Suprapubic skin (tissue), 4 donors: ENCODE results near the gene BANP. TPM values are rescaled to one million over a fixed set of nuclear protein-coding genes. Genes with fewer than 3 reads are reported as not detected.

Source experiments
- DNase-seq, 2 donors: peaks; one replicate each; pipeline ENCODE4 v3.0.0-alpha.2; 2019; ENCODE audit warnings: low spot score in 2 of 2
- H3K27ac ChIP-seq: fragments of 200-600 bp; sonication (generic); one replicate; pipeline ENCODE4 v1.5.1; 2019
- H3K27me3 ChIP-seq: fragments of 200-600 bp; sonication (generic); one replicate; pipeline ENCODE4 v1.5.1; 2019
- H3K36me3 ChIP-seq: fragments of 200-600 bp; sonication (generic); one replicate; pipeline ENCODE4 v1.5.1; 2019
- H3K4me1 ChIP-seq: fragments of 200-600 bp; sonication (generic); one replicate; pipeline ENCODE4 v1.5.1; 2019
- H3K4me3 ChIP-seq: fragments of 200-600 bp; sonication (generic); one replicate; pipeline ENCODE4 v1.5.1; 2019; ENCODE audit warnings: mild to moderate bottlenecking
- H3K9me3 ChIP-seq: fragments of 200-600 bp; sonication (generic); one replicate; pipeline ENCODE4 v1.5.1; 2019
- CTCF ChIP-seq, 2 donors: fragments of 200-600 bp in 1 of 2; fragments of 450-650 bp in 1 of 2; sonication (generic) in 1 of 2; IDR thresholded peaks; one replicate each; pipeline ENCODE4 v1.5.1; 2016 to 2019; ENCODE audit warnings: antibody characterized with exemption in 2 of 2, mild to moderate bottlenecking in 1 of 2, moderate library complexity in 1 of 2
- EP300 ChIP-seq: sonication (generic); formaldehyde crosslinking; IDR thresholded peaks from one replicate; pipeline ENCODE4 v1.6.1; 2017; ENCODE audit warnings: antibody characterized with exemption
- POLR2A ChIP-seq, 2 donors: fragments of 450-650 bp; IDR thresholded peaks; one replicate each; pipeline ENCODE4 v1.6.1; 2017; ENCODE audit warnings: antibody characterized with exemption in 2 of 2, mild to moderate bottlenecking in 2 of 2, moderate library complexity in 2 of 2
- POLR2AphosphoS5 ChIP-seq, 3 donors: sonication (generic); formaldehyde crosslinking; IDR thresholded peaks; one replicate each; pipeline ENCODE4 v1.6.1; 2017; ENCODE audit warnings: antibody characterized with exemption in 3 of 3
- WGBS: methylation state at CpG from one replicate; pipeline ENCODE4 v1.1.5; 2018; 5-methylcytosine and 5-hydroxymethylcytosine counted together
- total RNA-seq, 4 donors: library from RNA; depleted of rRNA; stranded (reverse); fragments of >200 nt; gene quantifications; one replicate each; pipeline ENCODE4 v1.1.0, GENCODE V29; 2016

The BANP gene
- total RNA-seq, 4 donors from 2014 or later: 24.9 to 40.1 (median 26.5) TPM

- Histone ChIP-seq H3K36me3 (peaks cover 32% of the 10 kb centered on the region), H3K27ac (peak overlapping the region; percentile 66), H3K4me1 (peaks cover 18% of the 10 kb centered on the region), H3K4me3 (no peak overlapping the region), H3K9me3 (no peaks in the 10 kb centered on the region), H3K27me3 (no peaks in the 10 kb centered on the region)
- TF ChIP-seq POLR2AphosphoS5 (IDR thresholded peaks at IDR 0.05): no peak
- 63% methylated on average over 8 of the region's 30 CpGs for WGBS
- peak in 1 of 2 donors; percentile 78 for DNase-seq
Measured at GRCh38 chr16:88062341-88063210, 111.3 kb downstream of the BANP start.

- Histone ChIP-seq H3K9me3 (no peaks in the 10 kb centered on the region), H3K4me3 (no peak overlapping the region), H3K27me3 (no peaks in the 10 kb centered on the region), H3K36me3 (peaks cover 29% of the 10 kb centered on the region), H3K27ac (peak overlapping the region; percentile 67), H3K4me1 (peaks cover 18% of the 10 kb centered on the region)
- peak; percentile 86 to 88 for DNase-seq
- WGBS: 64% methylated on average over 15 of the region's 16 CpGs
- TF ChIP-seq CTCF (IDR thresholded peaks at IDR 0.05): peak; percentile 8 to 14
- no peak for TF ChIP-seq EP300
- TF ChIP-seq POLR2AphosphoS5 (IDR thresholded peaks at IDR 0.05): peak in 1 of 3 donors; percentile 78
Measured at GRCh38 chr16:88063211-88063773, 112.1 kb downstream of the BANP start.

DNA sequence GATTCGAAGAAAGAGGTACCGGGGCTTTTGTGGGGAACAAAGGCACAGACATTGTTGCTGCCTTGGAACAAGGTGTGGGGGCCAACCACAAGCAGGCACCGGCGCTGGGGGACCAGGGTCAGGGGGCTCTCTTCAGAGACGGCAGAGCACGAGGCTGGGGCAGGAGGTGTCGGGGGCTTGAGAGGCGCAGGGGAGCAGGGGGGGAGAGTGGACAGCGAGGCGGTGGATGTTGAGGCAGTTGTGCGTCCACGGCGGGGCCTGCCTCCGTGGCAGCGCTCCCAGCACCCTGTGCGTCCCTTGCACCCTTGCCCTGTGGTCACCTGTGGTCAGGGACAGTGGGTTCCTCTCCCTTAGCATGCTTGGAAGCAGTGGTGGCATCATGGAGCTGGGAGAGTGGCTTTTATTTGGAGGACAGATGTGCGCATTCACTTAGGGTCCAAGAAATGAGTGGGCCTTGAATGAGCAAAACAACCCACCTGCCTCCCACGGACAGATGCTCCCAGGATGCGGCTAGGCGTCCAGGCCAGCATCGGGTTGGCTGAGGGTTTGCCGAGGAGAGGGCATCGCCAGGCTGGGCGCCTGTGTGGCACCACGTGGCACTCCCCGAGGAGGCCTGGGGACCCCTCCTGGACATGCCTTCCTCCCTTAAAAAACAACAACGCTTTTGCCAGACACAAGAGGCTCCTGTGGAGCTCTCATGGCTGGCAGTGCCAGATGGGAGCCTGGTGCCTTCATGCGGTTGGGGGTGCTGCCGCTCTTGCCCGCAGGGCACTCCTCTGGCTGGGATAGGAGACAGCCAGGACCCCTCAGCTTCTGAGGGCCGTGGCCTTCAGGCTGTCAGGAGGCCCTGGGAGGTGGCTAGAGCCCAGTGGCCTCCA lies 113.0 kb downstream of the BANP start:
- no peak overlapping the region for H3K4me3 ChIP-seq
- WGBS: 87% methylated on average over 22 of the region's 31 CpGs
- peak overlapping the region; percentile 67 for H3K27ac ChIP-seq
- H3K4me1 ChIP-seq: peaks cover 18% of the 10 kb centered on the region
- H3K9me3 ChIP-seq: no peaks in the 10 kb centered on the region
- peaks cover 27% of the 10 kb centered on the region for H3K36me3 ChIP-seq
- DNase-seq: no peak
- no peaks in the 10 kb centered on the region for H3K27me3 ChIP-seq
- TF ChIP-seq POLR2A (IDR thresholded peaks at IDR 0.05) (no peak), POLR2AphosphoS5 (IDR thresholded peaks at IDR 0.05) (no peak), CTCF (IDR thresholded peaks at IDR 0.05) (no peak), EP300 (no peak)

DNA sequence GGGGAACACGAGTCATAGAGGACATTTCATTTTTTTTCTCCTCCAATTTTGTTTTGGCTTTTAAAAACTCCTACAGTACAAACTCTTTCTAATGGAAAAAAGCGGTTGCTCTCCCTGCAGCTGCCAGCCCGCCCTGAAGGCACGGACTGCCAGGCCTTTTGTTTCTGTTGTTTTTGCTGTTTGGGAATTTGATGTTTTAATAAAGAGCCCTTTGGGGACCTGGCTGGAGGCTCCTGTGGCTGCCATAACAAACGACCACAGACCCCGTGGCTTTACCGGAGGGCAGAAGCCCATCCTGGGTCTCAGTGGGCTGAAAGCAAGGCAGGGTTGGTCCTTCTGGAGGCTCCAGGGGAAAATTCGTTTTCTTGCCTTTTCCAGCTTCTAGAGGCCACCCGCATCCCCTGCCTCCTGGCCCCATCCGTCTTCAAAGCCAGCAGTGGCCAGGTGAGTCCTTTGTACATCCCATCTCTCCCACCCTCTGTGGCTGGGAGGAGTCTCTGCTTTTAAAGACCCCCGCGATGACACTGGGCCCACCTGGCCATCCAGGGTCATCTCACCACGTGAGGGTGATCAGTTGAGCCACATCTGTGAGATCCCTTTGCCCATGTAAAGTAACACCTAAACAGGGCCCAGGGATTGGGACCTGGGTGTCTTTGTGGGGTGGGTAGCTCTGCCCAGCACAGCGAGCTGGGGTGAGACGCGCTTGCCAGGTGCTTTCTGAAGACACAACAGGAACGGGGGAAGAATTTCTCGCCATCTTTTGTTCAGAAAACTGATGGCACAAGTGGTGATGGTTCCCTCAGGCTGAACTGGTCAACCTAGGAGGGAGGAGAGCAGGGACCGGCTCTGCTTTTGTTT lies 113.9 kb downstream of the BANP start:
- 88% methylated on average over 17 of the region's 19 CpGs for WGBS
- H3K9me3 ChIP-seq: no peaks in the 10 kb centered on the region

More for the DNA sequence above, 113.9 kb downstream of the BANP start:
- Histone ChIP-seq H3K4me3 (no peak overlapping the region), H3K4me1 (peaks cover 18% of the 10 kb centered on the region), H3K27me3 (no peaks in the 10 kb centered on the region), H3K36me3 (peaks cover 27% of the 10 kb centered on the region), H3K27ac (peak overlapping the region; percentile 67)
- TF ChIP-seq POLR2A (IDR thresholded peaks at IDR 0.05): no peak
- TF ChIP-seq CTCF (IDR thresholded peaks at IDR 0.05): no peak
- no peak for TF ChIP-seq POLR2AphosphoS5 (IDR thresholded peaks at IDR 0.05)
- no peak for TF ChIP-seq EP300
- DNase-seq: no peak
